ENCODE results near the gene PSMA1. TPM values are rescaled to one million over a fixed set of nuclear protein-coding genes. Genes with fewer than 3 reads are reported as not detected.

PSMA1 gene
- total RNA-seq, 2 donors from 2014 or later, result 68.7 to 135 TPM

DNA sequence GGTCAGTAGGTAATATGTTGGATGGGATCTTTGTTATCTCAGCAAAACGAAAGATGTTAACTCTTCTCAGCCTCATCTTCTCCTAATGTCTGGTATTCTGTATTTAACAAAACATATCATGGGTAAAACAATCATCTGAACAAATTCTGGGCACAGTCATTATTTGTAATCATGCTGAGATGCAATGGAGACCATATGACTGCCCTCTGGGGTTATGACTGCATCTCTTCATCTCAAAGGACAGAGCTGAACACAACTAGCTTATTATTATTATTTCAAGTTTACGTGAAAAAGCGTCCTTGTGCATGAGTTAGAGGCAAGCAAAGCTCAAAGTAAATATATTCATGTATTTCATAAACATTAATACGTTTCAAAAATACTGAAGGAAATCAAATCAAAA, 29.7 kb upstream of the PSMA1 start:
- no peaks in the 10 kb centered on the region for H3K36me3 ChIP-seq
- TF ChIP-seq POLR2AphosphoS5 (IDR thresholded peaks at IDR 0.05) (no peak), POLR2A (IDR thresholded peaks at IDR 0.05) (no peak)
- TF ChIP-seq, protein P1, sequence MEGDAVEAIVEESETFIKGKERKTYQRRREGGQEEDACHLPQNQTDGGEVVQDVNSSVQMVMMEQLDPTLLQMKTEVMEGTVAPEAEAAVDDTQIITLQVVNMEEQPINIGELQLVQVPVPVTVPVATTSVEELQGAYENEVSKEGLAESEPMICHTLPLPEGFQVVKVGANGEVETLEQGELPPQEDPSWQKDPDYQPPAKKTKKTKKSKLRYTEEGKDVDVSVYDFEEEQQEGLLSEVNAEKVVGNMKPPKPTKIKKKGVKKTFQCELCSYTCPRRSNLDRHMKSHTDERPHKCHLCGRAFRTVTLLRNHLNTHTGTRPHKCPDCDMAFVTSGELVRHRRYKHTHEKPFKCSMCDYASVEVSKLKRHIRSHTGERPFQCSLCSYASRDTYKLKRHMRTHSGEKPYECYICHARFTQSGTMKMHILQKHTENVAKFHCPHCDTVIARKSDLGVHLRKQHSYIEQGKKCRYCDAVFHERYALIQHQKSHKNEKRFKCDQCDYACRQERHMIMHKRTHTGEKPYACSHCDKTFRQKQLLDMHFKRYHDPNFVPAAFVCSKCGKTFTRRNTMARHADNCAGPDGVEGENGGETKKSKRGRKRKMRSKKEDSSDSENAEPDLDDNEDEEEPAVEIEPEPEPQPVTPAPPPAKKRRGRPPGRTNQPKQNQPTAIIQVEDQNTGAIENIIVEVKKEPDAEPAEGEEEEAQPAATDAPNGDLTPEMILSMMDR (IDR thresholded peaks at IDR 0.05), result no peak
- no peaks in the 10 kb centered on the region for H3K27me3 ChIP-seq (replicated peaks; ENCODE audit: insufficient read depth)
- no peak overlapping the region for H3K4me3 ChIP-seq
- H3K9me3 ChIP-seq, result no peaks in the 10 kb centered on the region
- 92% methylated on average over 4 of the region's 4 CpGs for WGBS
- no peak for DNase-seq (ENCODE audit: low spot score)
- intact Hi-C loops (cut with DNase I), result no loop called here
- no peaks in the 10 kb centered on the region for H3K4me1 ChIP-seq (replicated peaks)
- no peak overlapping the region for H3K27ac ChIP-seq

DNA sequence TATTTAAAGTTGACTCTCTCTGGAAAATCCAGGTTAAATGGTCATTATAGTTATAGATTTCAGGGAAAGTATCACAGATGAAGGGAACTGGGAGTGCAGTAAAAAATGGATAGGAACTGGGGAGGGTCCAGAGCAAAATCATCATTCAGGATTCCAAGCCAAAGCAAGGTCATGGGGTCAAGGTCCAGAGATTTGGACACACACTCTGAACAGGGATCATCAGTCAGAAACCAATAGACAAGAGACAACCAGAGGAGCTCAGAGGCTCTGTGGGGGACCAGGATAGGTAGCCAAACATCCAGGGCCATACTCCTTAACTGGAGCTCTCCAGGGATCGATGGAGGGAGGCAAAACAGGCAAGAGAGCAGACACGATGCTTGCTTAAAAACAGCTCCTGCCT, 27.3 kb upstream of the PSMA1 start:
- TF ChIP-seq POLR2A (IDR thresholded peaks at IDR 0.05), result no peak
- TF ChIP-seq, protein P1 (IDR thresholded peaks at IDR 0.05), result no peak
- no peak for TF ChIP-seq POLR2AphosphoS5 (IDR thresholded peaks at IDR 0.05)
- no peaks in the 10 kb centered on the region for H3K27me3 ChIP-seq (replicated peaks; ENCODE audit: insufficient read depth)
- no peak overlapping the region for H3K27ac ChIP-seq
- intact Hi-C loops (cut with DNase I), result no loop called here
- H3K4me3 ChIP-seq, result no peak overlapping the region
- no peaks in the 10 kb centered on the region for H3K4me1 ChIP-seq (replicated peaks)
- DNase-seq (ENCODE audit: low spot score), result no peak
- 78% methylated on average over 2 of the region's 2 CpGs for WGBS
- no peaks in the 10 kb centered on the region for H3K36me3 ChIP-seq
- no peaks in the 10 kb centered on the region for H3K9me3 ChIP-seq

DNA sequence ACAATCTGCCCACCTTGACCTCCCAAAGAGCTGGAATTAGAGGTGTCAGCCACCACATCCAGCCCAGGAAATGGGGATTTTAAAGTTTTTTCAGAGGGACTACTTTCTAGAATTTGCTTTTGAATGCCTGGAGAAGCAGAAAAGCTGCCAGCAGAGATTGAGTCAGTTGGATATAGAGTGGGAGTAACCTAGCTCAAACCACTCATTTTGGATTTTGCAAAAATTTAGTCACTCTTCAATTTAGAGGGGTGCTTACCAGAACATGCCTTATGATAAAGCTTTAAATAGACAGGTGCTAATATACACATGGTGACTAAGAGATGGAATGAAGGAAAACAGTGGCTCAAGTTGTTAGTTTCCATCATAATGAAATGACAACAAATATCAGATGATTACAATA, 26.5 kb upstream of the PSMA1 start:
- no peaks in the 10 kb centered on the region for H3K36me3 ChIP-seq
- intact Hi-C loops (cut with DNase I), result no loop called here
- DNase-seq (ENCODE audit: low spot score), result no peak
- H3K9me3 ChIP-seq, result no peaks in the 10 kb centered on the region
- H3K4me1 ChIP-seq (replicated peaks), result no peaks in the 10 kb centered on the region
- H3K27me3 ChIP-seq (replicated peaks; ENCODE audit: insufficient read depth), result no peaks in the 10 kb centered on the region
- TF ChIP-seq POLR2AphosphoS5 (IDR thresholded peaks at IDR 0.05), result no peak
- TF ChIP-seq POLR2A (IDR thresholded peaks at IDR 0.05), result no peak
- TF ChIP-seq, protein P1 (IDR thresholded peaks at IDR 0.05), result no peak
- no peak overlapping the region for H3K27ac ChIP-seq
- no peak overlapping the region for H3K4me3 ChIP-seq

DNA sequence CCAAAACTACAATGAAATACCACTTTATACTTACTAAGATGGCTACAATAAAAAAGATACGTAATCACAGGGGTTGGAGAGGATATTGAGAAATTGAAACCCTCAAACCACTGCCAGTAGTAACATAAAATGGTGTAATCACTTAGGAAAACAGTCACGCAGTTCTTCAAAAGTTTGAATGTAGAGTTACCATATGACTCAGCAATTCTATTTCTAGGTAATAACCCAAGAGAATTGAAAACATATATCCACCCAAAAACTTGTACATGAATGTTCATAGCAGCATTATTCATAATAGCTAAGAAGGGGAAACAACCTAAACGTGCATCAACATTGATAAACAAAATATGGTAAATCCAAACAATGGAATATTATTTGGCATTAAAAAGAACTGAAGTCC, 24.4 kb upstream of the PSMA1 start:
- WGBS, result 76% methylated on average over 3 of the region's 3 CpGs
- TF ChIP-seq, protein P1 (IDR thresholded peaks at IDR 0.05), result no peak
- TF ChIP-seq POLR2AphosphoS5 (IDR thresholded peaks at IDR 0.05), result no peak
- TF ChIP-seq POLR2A (IDR thresholded peaks at IDR 0.05), result no peak
- no peak overlapping the region for H3K27ac ChIP-seq
- no peaks in the 10 kb centered on the region for H3K36me3 ChIP-seq
- no peaks in the 10 kb centered on the region for H3K27me3 ChIP-seq (replicated peaks; ENCODE audit: insufficient read depth)
- intact Hi-C loops (cut with DNase I), result no loop called here
- no peak for DNase-seq (ENCODE audit: low spot score)
- no peak overlapping the region for H3K4me3 ChIP-seq
- no peaks in the 10 kb centered on the region for H3K9me3 ChIP-seq
- H3K4me1 ChIP-seq (replicated peaks), result no peaks in the 10 kb centered on the region

DNA sequence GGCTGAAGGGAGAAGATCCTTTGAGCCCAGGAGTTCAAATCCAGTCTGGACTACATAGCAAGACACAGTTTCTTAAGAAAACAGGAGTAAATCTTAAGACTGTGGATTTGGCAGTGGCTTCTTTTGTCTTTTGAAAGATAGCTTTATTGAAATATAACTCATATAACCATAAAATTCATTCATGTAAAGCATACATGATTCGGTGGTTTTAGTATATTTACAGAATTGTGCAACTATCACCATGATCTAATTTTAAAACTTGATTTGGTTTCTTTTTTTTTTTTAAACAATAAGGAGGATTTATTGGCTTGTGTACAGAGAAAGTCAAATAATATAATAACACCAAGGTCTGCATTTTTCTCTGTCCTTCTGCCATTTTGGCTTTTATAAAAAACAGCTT, 23.1 kb upstream of the PSMA1 start:
- Histone ChIP-seq H3K9me3 (no peaks in the 10 kb centered on the region), H3K36me3 (no peaks in the 10 kb centered on the region), H3K4me3 (no peak overlapping the region), H3K27ac (no peak overlapping the region), H3K27me3 (replicated peaks; ENCODE audit: insufficient read depth) (no peaks in the 10 kb centered on the region), H3K4me1 (replicated peaks) (no peaks in the 10 kb centered on the region)
- TF ChIP-seq, protein P1 (IDR thresholded peaks at IDR 0.05), result no peak
- TF ChIP-seq POLR2AphosphoS5 (IDR thresholded peaks at IDR 0.05) (no peak), POLR2A (IDR thresholded peaks at IDR 0.05) (no peak)
- intact Hi-C loops (cut with DNase I), result no loop called here
- 41% methylated on average over 1 of the region's 1 CpG for WGBS
- DNase-seq (ENCODE audit: low spot score), result no peak
